ENCODE measurements around the gene GPR107.

GPR107 gene

GRCh38 chr9:130111786-130112537, 58.3 kb downstream of the GPR107 start:
- DNase-seq: no peak

GRCh38 chr9:130112538-130113151, 58.9 kb downstream of the GPR107 start:
- DNase-seq: no peak

DNA sequence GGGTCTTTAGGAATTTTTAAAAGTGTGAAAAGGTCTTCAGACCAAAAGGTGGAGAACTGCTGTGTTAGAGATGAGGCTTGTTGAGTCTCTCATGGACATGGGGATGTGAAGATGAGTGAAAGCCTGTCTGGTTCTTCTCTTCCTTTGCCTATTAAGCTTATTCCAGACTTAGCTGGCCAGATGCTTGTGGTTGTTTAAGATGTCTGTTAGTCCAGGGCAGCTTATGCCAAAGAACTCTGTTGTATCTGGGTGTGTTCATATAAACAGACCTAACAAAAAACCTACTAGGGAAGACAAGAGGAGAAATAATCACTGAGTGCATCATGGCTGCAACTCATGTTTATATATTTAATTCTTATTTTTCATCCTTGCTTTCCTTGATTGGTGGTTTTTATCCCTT, 61.0 kb downstream of the GPR107 start:
- DNase-seq: no peak

DNA sequence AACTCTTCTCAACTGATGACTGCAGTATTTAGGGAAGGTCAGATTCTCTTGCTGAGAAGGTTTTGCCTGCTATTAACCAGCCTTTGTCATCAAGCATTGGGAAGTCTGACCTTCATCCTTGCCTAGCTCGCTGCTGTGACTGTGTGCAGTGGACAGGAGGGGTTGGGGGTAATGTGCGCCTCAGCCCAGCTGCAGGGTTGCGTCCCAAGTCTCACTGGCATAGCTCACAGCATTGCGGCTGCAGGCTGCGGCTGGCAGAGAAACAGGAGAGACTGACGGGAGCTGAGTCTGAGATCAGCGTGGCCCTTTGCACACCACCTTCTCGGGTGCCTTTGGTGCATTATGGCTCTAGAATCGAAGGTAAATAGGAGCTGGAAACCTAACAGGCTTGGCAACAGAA, 62.6 kb downstream of the GPR107 start:
- no peak for DNase-seq

DNA sequence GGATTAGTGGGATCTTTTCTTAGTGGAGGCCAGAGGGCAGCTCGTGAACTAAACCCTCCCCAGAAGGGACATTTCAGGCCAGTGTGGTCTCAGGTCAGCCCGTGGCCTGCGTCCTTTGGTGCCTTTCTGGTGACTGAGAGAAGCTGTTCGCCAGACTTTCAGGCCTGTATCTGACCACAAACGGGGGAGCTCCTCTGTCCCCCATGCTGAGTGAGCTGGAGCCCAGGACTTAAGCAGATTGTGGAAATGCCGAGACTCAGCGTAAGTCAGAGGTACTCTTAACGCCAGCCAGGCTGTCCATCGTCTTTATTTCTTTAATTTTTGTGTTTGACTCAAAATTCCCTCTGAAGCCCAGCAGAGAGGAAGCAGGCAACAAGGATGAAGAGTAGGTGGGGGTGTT, 63.7 kb downstream of the GPR107 start:
- DNase-seq: no peak

DNA sequence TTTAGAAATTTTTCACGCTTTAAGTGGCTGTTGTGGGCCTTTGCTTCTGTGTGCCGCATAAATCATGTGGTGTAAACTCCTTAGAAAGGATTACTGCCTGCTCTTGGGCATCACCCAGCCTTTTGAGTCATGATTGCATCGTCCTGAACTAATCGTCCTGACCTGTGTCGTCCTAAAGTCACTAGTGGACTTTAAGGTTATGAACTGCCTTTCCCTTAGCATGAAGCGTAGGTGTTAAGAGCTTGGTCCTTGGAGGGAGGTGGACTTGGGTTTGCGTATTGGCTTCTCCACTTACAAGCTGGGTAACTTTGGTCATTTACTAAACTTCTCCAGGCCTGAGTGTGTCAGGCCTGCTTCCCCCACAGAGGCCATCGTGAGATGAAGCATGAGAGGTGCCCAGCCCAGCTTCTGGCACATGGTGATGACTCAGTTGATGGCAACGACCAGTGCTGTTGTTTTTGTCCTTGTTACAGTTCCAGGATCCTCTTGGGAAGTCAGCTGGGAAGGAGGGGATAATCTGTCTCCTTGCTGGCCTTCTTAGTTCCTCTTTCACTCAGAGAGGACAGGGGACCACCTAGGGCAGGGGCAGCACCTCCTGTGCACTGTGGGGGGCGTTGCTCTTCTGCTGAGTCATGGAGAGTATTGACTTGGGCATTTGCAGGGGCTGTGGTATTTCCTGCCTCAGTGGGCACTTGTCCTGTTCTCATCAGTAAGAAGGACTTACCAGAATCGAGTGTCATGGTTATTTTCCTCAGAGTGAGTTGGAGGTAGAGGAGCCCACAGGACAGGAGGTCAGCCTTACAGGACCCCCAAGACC, 64.3 kb downstream of the GPR107 start:
- no peak for DNase-seq

DNA sequence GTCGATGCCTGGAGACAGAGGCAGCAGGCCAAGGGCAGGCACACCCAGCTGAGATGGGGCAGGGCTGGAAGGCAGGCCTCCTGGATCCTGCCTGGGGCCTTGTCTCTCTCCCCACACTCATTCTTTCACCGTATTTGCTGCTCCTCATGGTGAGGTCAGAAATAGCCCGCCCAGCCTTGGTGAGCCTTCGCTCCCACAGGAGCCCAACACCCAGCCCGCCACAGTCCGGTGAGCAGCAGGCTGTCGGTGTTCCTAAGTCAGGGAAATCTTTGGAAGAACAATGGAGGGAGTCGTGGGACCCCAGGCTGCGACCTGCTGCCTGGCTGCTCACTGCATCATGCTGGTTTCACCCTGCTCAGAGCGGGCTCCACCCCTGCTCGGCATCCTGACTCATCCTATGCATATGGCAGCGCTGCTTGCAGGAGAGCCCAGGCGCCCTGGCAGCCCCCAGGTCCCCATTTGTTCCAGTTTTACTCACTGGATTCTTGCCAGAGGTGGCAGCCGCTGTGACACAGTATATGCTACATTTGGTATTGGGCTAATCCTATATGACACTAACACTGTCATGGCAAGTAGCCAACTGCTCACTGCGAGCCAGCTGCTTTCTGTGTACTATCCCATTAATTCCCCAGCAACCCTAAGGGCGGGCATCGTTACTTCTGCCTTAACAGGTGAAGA, 65.3 kb downstream of the GPR107 start:
- no peak for DNase-seq

- DNase-seq: no peak
Observed at GRCh38 chr9:130119519-130120298, 66.0 kb downstream of the GPR107 start.

- DNase-seq: no peak
Observed at GRCh38 chr9:130120299-130120587, 66.5 kb downstream of the GPR107 start.

GRCh38 chr9:130120832-130121231, 67.1 kb downstream of the GPR107 start:
- DNase-seq: no peak

DNA sequence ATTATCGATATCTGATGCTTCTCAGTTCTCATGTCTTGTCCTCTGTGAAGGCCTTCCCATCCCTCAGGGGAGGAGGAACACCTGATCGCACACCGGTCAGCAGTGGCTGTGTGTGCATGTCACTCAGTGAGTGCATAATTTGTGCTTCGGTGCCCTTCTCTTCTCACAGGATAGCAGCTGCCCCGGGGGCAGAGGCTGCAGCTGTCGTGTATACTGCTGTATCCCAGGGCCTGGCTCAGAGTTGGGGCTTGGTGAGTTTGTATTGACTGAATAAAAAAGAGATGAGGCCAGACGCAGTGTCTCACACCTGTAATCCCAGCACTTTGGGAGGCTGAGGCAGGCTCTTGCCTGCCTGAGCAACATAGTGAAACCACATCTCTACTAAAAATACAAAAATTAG, 68.8 kb downstream of the GPR107 start:
- DNase-seq: no peak

DNA sequence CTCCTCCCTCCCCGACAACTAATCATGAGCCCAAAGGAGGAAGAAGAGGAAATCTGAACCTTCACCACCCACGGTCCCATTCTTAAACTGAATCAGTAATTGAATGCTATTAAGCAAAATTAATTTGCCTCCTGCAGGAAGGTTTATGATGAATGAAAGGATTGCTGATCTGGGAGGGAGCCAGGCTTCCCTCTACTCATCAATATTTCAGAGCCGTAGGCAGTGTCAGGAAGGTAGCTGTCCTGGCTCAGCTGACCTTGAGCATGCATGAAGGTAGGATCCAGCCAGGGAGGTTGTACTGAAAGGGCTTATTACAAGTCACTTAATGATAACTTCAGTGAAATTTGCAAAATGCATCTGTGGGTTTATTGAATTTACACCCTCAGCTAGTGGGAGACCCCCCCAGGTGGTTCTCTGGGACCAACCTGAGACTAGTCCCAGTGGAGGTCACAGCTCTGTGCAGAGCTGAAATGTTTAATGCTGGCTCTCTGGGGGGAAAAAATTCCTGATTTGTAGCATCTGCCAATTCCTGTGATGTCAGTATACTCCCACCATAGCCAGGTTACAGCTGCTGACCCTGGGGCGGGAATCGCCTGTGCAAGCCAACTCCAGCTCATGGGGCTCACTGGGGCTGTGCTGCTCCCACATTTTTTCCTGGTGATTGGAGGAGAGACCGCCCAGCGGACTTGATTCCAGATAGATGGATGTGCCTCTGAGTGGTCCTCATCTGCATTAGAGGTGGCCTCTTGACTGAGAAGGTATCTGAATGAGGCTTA, 70.6 kb downstream of the GPR107 start:
- DNase-seq: no peak

GRCh38 chr9:130126721-130127433, 73.2 kb downstream of the GPR107 start:
- DNase-seq: no peak

- DNase-seq: peak; percentile 19 to 56 (median 42)
Observed at GRCh38 chr9:130128251-130128650, 74.5 kb downstream of the GPR107 start.

- DNase-seq: peak in 2 of 4 experiments; percentile 14 to 31
Observed at GRCh38 chr9:130128733-130129431, 75.2 kb downstream of the GPR107 start.

GRCh38 chr9:130129432-130130061, 75.8 kb downstream of the GPR107 start:
- DNase-seq: peak in 1 of 4 experiments; percentile 17

DNA sequence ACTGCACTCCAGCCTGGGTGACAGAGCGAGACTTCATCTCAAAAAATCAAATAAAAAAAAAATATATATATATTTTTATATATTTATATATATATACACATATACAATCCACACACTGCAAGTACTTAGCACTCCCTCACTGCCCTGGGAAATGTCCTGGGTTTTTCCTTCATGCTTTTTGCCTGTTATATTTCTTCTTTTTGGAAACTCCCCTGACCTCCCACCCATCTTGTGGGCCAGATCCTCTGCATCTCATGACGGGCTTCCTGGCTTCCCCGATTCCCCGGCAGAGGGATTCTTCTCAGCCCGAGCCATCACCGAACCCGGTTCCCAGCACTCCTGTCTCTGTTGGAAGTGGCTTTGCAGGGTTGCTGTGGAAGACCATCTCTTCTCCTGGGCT, 79.0 kb downstream of the GPR107 start:
- DNase-seq: no peak

DNA sequence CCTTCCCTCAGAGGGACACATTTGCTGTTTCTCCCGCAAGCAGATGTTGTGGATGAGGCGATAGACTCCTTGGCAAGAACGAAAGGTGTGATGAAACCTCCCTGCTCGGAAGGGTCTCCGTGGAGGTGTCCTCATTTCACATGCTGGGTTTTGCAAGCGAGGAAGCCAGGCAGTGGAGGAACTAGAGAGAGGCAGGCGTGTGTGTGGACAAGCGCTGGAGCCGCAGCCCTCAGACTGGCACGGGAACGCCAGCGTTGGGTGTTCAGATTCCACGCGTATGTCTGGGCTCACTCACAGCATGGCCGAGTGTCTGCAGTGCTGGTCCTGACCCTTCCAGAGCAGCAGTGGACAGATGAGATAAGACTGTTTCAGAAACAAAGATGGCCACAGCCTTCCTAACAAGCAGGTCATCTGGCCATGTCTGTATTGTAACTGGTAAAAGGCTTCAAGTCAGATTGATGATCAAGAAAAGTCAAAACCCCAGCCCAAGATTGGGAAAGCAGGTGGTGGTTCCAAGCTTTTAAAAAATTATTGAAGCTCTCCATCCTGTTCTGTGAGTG, 83.5 kb downstream of the GPR107 start:
- DNase-seq: no peak

- DNase-seq: no peak
Observed at GRCh38 chr9:130137641-130138081, 84.0 kb downstream of the GPR107 start.
